ENCODE measurements around the gene SFRP4.
A peak's percentile ranks its signal among the peaks of the same experiment; 100 is the strongest.

Gene SFRP4

GRCh38 chr7:37924491-37925041, 7.9 kb upstream of the SFRP4 start:
- no peak for DNase-seq

GRCh38 chr7:37923996-37924395, 7.4 kb upstream of the SFRP4 start:
- DNase-seq, result no peak

DNA sequence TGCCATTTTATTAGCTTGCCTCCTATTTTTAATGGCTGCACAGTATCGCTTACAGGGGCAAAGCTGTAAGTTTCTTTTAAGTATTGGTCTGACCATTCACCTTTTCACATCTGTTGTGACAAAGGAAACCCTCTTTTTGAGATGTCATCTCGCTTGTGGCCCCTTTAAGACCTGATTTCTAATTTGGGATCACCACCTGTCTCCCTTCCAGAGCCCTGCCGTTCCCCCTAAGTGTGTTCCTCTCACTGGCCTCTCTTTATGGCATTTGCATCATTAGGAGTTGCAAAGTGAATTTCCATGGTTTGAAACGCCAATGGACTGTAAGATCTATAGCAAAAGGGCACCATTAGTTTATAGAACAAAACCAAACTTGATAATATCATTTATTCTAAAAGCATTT, 5.3 kb upstream of the SFRP4 start:
- DNase-seq, result no peak

DNA sequence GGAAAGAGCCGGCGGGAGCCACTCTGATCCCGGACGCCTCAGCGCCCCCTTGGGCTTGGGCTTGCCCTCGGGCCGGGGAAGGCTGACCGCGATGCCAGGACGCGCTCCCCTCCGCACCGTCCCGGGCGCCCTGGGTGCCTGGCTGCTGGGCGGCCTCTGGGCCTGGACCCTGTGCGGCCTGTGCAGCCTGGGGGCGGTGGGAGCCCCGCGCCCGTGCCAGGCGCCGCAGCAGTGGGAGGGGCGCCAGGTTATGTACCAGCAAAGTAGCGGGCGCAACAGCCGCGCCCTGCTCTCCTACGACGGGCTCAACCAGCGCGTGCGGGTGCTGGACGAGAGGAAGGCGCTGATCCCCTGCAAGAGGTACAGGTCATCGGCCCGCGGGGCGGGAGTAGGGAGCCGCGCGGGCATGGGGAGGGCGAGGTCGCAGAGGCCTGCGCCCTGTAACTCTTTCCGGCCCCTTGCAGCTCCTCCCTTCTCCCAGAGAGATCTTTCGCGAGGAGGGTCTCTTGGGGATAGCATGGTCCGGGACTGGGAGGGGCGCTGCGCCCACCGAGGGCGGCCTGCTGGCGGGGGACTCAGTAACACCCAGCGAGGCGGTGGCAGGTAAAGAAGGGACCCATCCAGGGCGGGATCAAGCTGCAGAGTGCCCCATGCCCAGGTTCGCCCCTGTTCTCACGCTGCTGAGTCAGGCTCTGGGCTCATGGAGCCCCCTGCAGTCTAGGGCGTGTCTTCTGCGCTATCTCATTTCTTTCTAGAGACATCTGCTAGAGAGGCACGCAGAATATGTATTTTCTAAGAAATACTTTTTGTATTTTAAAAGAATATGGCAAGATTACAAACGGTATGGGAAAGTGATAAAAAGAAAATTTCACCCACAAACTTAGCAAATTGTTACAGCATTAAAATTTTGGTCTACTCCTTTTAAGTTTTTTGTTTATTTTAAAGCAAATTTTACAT, 4.5 kb upstream of the SFRP4 start:
- DNase-seq, result peak; percentile 18

- DNase-seq, result peak; percentile 58
These were observed 3.8 kb upstream of the SFRP4 start, which contains the start of gene EPDR1 for GRCh38 chr7:37920305-37920848. Gene EPDR1 (plus strand): TSS chr7:37920640. CDS start chr7:37920940, 300 bp downstream.

DNA sequence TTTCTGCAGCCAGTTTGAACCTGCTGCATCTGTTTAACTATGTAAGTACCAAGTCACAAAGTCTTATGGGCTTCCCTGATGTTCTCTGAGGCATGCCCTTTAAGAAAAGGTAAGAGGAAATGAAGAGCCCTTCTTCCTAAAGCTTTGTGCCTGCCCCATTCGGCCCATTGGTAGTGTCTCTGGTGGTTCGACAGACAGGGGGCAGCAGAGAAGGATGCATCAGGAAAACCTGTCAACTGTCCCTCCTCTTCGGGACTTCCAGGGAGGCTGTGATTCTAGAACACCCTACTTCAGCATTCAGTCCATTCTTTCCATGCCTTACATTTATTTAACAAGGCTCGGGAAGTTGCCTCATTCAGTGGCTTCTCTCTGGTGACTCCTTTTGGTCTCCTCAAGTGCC, 1.9 kb upstream of the SFRP4 start:
- no peak for DNase-seq

DNA sequence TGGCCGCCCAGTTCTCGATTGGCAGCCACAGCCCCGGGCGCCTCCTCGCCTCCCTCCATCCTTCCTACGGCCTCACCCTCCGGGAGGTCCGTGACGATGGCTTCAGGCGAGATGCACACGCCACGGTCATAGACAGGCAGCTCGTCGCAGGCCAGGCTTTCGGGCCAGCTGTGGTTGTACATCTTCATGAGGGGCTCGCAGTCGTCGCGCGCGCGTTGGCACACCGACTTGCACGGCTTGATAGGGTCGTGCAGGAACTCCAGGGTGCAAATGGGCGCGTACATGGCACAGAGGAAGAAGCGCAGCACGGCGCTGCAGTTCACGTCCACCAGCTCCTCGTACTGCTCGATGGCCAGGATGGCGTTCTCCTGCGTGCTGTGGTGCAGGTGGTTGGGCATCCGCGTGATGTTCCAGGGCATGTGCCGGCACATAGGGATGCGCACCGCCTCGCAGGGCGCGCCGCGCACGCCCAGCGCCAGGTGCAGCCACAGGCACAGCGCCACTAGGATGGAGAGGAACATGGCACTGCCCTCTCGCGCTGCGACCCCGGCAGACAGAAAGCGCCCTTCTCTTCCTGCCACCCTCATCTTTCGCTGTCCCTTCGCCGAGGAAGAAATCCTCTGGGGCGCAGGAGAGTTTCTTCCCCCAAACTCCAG, 472 bp downstream of the SFRP4 start:
- DNase-seq, result no peak

- DNase-seq, result no peak
These were observed 1.2 kb downstream of the SFRP4 start for GRCh38 chr7:37915438-37915837.

DNA sequence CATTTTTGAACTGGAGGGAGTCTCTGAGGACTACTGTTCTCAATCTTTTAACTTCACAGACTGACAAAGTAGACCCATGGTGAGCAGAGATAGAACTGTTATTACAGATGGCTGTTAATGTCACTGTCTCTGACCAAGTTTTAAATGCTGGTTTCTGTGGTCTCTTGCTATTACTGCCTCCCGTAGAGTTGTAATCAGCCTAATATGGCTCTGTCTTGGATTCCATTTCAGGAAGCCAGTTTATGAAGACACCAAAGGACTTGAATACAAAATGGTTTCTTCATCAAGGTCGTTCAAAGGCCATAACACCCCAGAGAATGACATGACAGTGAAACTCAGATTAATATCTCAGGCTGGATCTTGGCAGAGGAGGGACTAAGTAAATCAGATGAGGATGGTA, 3.9 kb downstream of the SFRP4 start:
- no peak for DNase-seq

DNA sequence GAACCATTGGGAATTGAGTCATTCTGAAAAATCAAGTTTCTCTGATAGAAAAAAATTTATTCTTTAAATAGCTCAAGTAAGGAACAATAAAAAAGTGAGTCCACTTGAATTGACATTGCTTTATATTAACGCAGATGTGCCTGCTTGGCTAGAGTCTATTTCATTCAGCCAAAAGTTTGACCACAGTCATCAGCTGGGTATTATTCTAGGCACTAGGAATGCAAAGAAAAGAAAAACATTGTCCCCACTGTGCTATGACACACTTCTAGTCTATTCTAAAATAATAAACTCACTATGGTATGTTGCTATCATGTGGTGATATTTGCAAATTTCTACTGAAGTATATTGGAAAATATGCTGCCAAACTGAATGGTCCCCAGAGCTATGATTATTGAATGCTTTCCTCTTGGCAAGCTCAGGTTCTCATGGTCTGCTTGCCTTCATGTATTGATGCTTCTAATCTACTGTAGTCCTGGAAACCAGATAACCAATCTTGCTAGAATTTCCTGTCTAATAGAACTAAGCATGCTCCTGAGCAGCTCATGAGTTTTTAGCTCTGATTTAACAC, 8.3 kb downstream of the SFRP4 start:
- DNase-seq, result no peak

DNA sequence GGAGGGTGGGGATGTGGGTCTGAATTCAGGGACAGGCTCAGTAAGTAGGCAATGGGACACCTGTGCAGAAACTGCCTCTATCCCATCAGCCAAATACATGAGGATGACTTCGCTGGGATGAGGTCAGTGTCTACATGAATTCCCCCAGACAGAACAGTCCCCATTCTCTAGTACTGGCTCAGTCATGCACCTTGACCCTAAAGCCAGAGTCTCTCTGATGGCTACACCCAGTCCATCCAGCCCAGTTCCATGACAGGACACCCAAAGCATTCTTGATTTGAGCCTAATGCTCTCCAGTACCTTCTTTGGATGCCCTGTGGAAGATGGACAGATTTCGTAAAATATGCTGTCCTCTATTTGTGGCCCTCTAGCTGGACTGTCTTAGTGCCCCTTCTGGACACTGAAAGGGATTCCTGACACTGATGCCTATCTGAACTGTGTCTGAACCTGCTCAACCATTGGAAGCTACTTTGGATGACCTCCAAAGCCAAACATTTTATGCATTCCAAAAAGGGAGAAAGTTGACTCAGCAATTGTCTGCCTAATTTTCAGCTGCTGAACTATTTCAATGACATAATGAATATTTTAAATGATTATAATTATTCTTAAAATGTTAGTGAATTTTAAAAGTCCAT, 14.6 kb downstream of the SFRP4 start:
- DNase-seq, result no peak

DNA sequence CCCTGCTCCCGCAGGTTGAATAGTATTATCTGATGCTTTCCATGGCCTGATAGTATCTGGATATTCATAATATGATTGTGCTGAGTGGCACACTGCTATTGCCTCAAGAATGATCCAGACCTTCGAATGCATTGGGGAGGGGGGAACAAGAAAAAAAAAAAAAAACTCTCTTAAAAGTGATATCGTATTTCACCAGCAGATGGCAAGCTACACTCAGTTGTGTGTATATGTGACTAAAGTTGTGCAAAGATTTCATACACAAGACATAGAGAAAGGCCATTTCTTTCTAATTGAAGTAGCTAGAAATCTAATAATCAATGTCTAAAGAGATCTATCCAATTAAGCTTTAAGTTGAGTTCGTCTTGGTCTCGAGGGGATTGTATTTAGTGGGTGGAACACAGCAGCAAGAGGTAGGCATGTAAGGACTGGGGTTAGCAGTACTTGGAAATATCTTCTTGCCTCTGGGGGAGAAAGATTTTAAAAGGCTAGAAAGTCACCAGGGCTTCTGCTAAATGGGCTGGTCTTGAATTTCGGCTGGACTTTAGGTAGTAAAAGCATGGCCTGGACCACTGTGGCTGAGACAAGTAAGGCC, 15.3 kb downstream of the SFRP4 start:
- peak; percentile 7 for DNase-seq

DNA sequence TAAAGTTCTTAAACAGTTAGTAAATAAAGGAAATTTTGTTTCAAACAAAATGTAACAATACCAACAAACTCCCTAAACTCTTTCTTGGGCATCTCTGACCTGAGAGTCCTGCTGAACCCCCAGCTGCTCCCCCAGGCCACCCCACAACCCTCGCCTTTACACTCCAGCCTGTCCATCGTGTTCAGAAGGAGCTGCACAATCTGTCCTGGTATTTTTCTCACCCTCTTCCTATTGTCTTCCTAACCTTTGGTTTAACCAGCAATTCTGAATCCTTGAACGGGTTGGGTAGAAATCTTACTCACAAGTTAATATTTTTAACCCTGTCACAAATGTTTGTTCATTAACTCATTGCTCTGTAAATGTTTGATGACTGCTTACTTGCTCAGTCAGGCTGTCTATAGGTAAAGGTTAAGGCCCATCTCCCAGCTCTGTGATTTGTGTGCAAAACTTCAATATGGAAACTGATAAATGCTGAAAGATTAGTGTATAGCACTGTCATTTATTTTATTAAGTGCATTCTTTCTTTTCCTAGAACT, 16.8 kb downstream of the SFRP4 start:
- DNase-seq, result no peak

- DNase-seq, result no peak
These were observed 21.9 kb downstream of the SFRP4 start for GRCh38 chr7:37894671-37895070.

- DNase-seq, result no peak
These were observed 23.3 kb downstream of the SFRP4 start for GRCh38 chr7:37893359-37893758.

DNA sequence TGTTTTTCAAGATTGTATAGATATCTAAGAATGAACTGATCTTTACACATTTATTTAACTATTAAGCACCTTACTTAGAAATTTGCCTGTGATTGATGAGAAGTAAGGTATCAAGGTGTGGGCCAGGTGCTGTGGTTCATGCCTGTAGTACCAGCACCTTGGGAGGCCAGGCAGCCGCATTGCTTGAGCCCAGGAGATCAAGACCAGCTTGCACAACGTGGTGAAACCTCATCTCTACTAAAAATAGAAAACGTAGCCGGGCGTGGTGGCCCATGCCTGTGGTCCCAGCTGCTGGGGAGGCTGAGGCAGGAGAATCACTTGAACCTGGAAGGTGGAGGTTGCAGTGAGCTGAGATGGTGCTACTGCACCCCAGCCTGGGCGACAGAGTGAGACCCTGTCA, 34.5 kb downstream of the SFRP4 start:
- no peak for DNase-seq
